K562 (cell line): Measurements from ENCODE around the gene P2RY13. TPM values are rescaled to one million over a fixed set of nuclear protein-coding genes. Genes with fewer than 3 reads are reported as not detected.

ENCODE experiments used
- ATAC-seq: fragments of 200-7000 bp; cut with Tn5 transposase; 3 replicates; pipeline ENCODE4 v1.9.1; 2020; ENCODE audit warnings: moderate library complexity
- BruUV-seq: library from RNA; stranded (reverse); fragments of 400-500 nt; replicated peaks from 2 replicates; lab custom pipeline; 2021; lab: Mats Ljungman, UMichigan
- CTCF ChIA-PET: fragments of 300-600 bp; formaldehyde crosslinking; extraction: SDS; loops from one replicate; lab custom pipeline; 2021; ENCODE audit warnings: low intra/inter-chr PET ratio; lab: Yijun Ruan, JAX
- POLR2A ChIA-PET: fragments of 300-600, 350-650 bp; sonication (Branson Sonifier 250); formaldehyde crosslinking; extraction: SDS; loops from one replicate; lab custom pipeline; 2021; ENCODE audit warnings: antibody characterized with exemption, inconsistent platforms; lab: Yijun Ruan, JAX
- DNase-seq, 4 experiments: peaks; one replicate each; pipeline versions ENCODE4 v3.0.0 to v3.0.0-alpha.2; 2011 to 2018; ENCODE audit warnings: low spot score in 3 of 4, mixed read lengths in 3 of 4; ENCODE audit errors: extremely low read depth in 1 of 4
- FAIRE-seq: peaks from 2 replicates; lab custom pipeline; 2011; peaks lifted over from hg19 to GRCh38; lab: Jason Lieb, UNC
- H2AFZ ChIP-seq: 2 replicates; pipeline ENCODE4 v1.6.0; 2011; ENCODE audit warnings: low read depth, low read length, control low read depth, inconsistent platforms
- H3K27ac ChIP-seq: fragments of 200-600 bp; 3 replicates; pipeline ENCODE4 v1.8.0; 2011; ENCODE audit warnings: low read depth, mild to moderate bottlenecking, control low read depth, inconsistent platforms, low read length, moderate library complexity, mixed read lengths; ENCODE audit errors: extremely low read depth
- H3K27me3 ChIP-seq, 2 experiments: fragments of 300-600 bp in 1 of 2; 2 replicates in 1 of 2; 3 replicates in 1 of 2; pipeline versions ENCODE4 v1.6.0 to v1.8.0; 2011; ENCODE audit warnings: inconsistent platforms in 2 of 2, low read length in 2 of 2, mild to moderate bottlenecking in 1 of 2, mixed read lengths in 1 of 2, moderate library complexity in 1 of 2; ENCODE audit not compliant: control insufficient read depth in 2 of 2, insufficient read depth in 2 of 2
- H3K36me3 ChIP-seq: fragments of 300-600 bp; 3 replicates; pipeline ENCODE4 v1.8.0; 2011; ENCODE audit warnings: mild to moderate bottlenecking, low read length, inconsistent platforms; ENCODE audit not compliant: control insufficient read depth, insufficient read depth
- H3K4me1 ChIP-seq, 2 experiments: fragments of 200-600 bp in 1 of 2; replicated peaks in 1 of 2; 2 replicates in 1 of 2; 3 replicates in 1 of 2; pipeline versions ENCODE4 v1.5.1 to v1.8.0; 2011; ENCODE audit warnings: inconsistent platforms in 2 of 2, low read length in 2 of 2, mild to moderate bottlenecking in 1 of 2, mixed read lengths in 1 of 2, moderate library complexity in 1 of 2; ENCODE audit not compliant: control insufficient read depth in 2 of 2, insufficient read depth in 2 of 2
- H3K4me2 ChIP-seq: 2 replicates; pipeline ENCODE4 v1.6.1; 2011; ENCODE audit warnings: low read length, control low read depth, inconsistent platforms, mixed read lengths; ENCODE audit not compliant: insufficient read depth
- H3K4me3 ChIP-seq: fragments of 200-600 bp; sonication (generic), shearing (Covaris generic); 2 replicates; pipeline ENCODE4 v1.5.1; 2016; ENCODE audit warnings: control low read depth, inconsistent platforms
- H3K79me2 ChIP-seq: fragments of 200-600 bp; 3 replicates; pipeline ENCODE4 v1.8.0; 2011; ENCODE audit warnings: low read length, inconsistent platforms; ENCODE audit not compliant: control insufficient read depth, insufficient read depth
- H3K9ac ChIP-seq, 2 experiments: 2 replicates each; pipeline versions ENCODE4 v1.6.0 to v1.6.1; 2011; ENCODE audit warnings: low read depth in 2 of 2, low read length in 2 of 2, control low read depth in 1 of 2, inconsistent platforms in 1 of 2, mild to moderate bottlenecking in 1 of 2, mixed read lengths in 1 of 2; ENCODE audit not compliant: insufficient read depth in 1 of 2
- H3K9me1 ChIP-seq: one replicate; pipeline ENCODE4 v1.6.0; 2011; ENCODE audit warnings: inconsistent platforms, mild to moderate bottlenecking, low read length, moderate library complexity; ENCODE audit not compliant: control insufficient read depth, insufficient read depth
- H3K9me3 ChIP-seq: replicated peaks from 2 replicates; pipeline ENCODE4 v1.5.1; 2011; ENCODE audit warnings: low read depth, low read length, inconsistent platforms; ENCODE audit not compliant: control insufficient read depth, insufficient read depth
- H4K20me1 ChIP-seq: replicated peaks from 2 replicates; pipeline ENCODE4 v1.6.1; 2011; ENCODE audit warnings: low read length, inconsistent platforms, mixed read lengths; ENCODE audit not compliant: control insufficient read depth, insufficient read depth
- BCOR ChIP-seq: fragments of 450-650 bp; IDR thresholded peaks from 2 replicates; pipeline ENCODE4 v1.6.1; 2016
- CHD4 ChIP-seq: fragments of 200-600 bp; sonication (generic); IDR thresholded peaks from 3 replicates; pipeline ENCODE4 v1.6.1; 2012; ENCODE audit warnings: low read depth, mild to moderate bottlenecking, mixed read lengths, low read length, inconsistent platforms; ENCODE audit not compliant: insufficient read depth, insufficient replicate concordance, poor library complexity, severe bottlenecking
- CSDE1 ChIP-seq, 2 experiments: fragments of 450-650 bp; IDR thresholded peaks; 2 replicates each; pipeline ENCODE4 v1.6.1; 2016; ENCODE audit warnings: mild to moderate bottlenecking in 1 of 2
- ESRRB ChIP-seq: fragments of 250-450 bp; sonication (Bioruptor Pico); IDR thresholded peaks from 2 replicates; pipeline ENCODE4 v1.5.0; 2020; ENCODE audit warnings: mild to moderate bottlenecking, moderate library complexity, borderline replicate concordance
- HNRNPK ChIP-seq: fragments of 200-400 bp; formaldehyde crosslinking; IDR thresholded peaks from one replicate; pipeline ENCODE4 v1.6.1; 2018; ENCODE audit warnings: mild to moderate bottlenecking, low read depth, low read length; ENCODE audit not compliant: poor library complexity, severe bottlenecking
- KLF13 ChIP-seq: fragments of 450-650 bp; IDR thresholded peaks from 2 replicates; pipeline ENCODE4 v1.6.1; 2016; ENCODE audit warnings: missing genetic modification characterization, low read depth, mild to moderate bottlenecking, missing compliant biosample characterization, moderate library complexity, borderline replicate concordance
- MYBL2 ChIP-seq, 2 experiments: fragments of 450-650 bp in 1 of 2; sonication (generic) in 1 of 2; formaldehyde crosslinking in 1 of 2; IDR thresholded peaks; 2 replicates each; pipeline versions ENCODE4 v1.6.1 to v1.8.1; 2017 to 2022; ENCODE audit warnings: borderline replicate concordance in 1 of 2, inconsistent platforms in 1 of 2, low read depth in 1 of 2, mild to moderate bottlenecking in 1 of 2, missing genetic modification reagents in 1 of 2, moderate library complexity in 1 of 2
- RB1 ChIP-seq: fragments of 450-650 bp; IDR thresholded peaks from 2 replicates; pipeline ENCODE4 v1.6.1; 2017; ENCODE audit warnings: low read depth, mild to moderate bottlenecking
- ZBTB8A ChIP-seq: fragments of 450-650 bp; IDR thresholded peaks from 2 replicates; pipeline ENCODE4 v1.6.1; 2018; ENCODE audit warnings: mild to moderate bottlenecking, moderate library complexity; ENCODE audit not compliant: partially characterized antibody
- ZNF184 ChIP-seq: sonication (generic); formaldehyde crosslinking; IDR thresholded peaks from 2 replicates; pipeline ENCODE4 v1.5.0; 2020; ENCODE audit warnings: missing genetic modification reagents
- ZNF384 ChIP-seq: IDR thresholded peaks from 2 replicates; pipeline ENCODE4 v1.6.1; 2012; ENCODE audit warnings: low read depth, low read length, improper control_type of control experiment
- ZNF644 ChIP-seq: fragments of 200-800 bp; sonication (Bioruptor generic); IDR thresholded peaks from 2 replicates; pipeline ENCODE4 v1.6.1; 2016; ENCODE audit warnings: low read depth, missing genetic modification characterization, missing compliant biosample characterization
- WGBS: fragments of 100-300 bp; shearing (Covaris generic); methylation state at CpG from one replicate; pipeline ENCODE4 v1.1.6; 2016; ENCODE audit warnings: low coverage, mixed read lengths; ENCODE audit not compliant: insufficient coverage; ENCODE audit errors: missing lambda C conversion rate; 5-methylcytosine and 5-hydroxymethylcytosine counted together
- in situ Hi-C: fragments of 300-500 bp; cut with MboI; formaldehyde crosslinking; loops from 4 replicates; pipeline ENCODE4 v1.15.0; 2018; ENCODE audit warnings: inconsistent platforms, mixed read lengths
- intact Hi-C: fragments of 100-400 bp; cut with micrococcal nuclease; formaldehyde crosslinking; loops from 2 replicates; pipeline ENCODE4 v1.14.2; 2022
- polyA plus RNA-seq, 8 experiments: library from polyadenylated mRNA; depleted of rRNA in 4 of 8; stranded (reverse) in 5 of 8; unstranded in 3 of 8; fragments of >200 nt; fragmentation: Nextera tagmentation in 2 of 8; fragmentation: Illumina TruSeq in 1 of 8; extraction: Ambion mirVana in 2 of 8; extraction: Trizol in 1 of 8; gene quantifications; 2 replicates each; pipeline versions ENCODE4 v1.2.1 to v1.2.3, GENCODE V29; 2011 to 2014; ENCODE audit warnings: inconsistent platforms in 1 of 8, missing spikeins in 1 of 8
- total RNA-seq, 7 experiments: library from RNA; depleted of rRNA in 6 of 7; stranded (reverse); fragments of >200 nt in 6 of 7; fragmentation: Illumina TruSeq in 2 of 7; extraction: Trizol in 2 of 7; gene quantifications; 2 replicates each; pipeline versions ENCODE4 v1.2.1 to v1.2.3, GENCODE V29; 2011 to 2021; ENCODE audit warnings: low replicate concordance in 1 of 7
- TF ChIP-seq, protein P1 (sequence below): fragments of 450-650 bp; conservative IDR thresholded peaks from 2 replicates; pipeline ENCODE4 v1.6.1; 2016; ENCODE audit warnings: missing genetic modification characterization, low read depth, mild to moderate bottlenecking, control low read depth, missing compliant biosample characterization
- TF ChIP-seq, protein P2 (sequence below): sonication (generic); formaldehyde crosslinking; IDR thresholded peaks from 2 replicates; pipeline ENCODE4 v1.8.0; 2022; ENCODE audit warnings: mild to moderate bottlenecking, missing genetic modification reagents, borderline replicate concordance
- TF ChIP-seq, protein P3 (sequence below): fragments of 250-450 bp; sonication (Bioruptor Pico); IDR thresholded peaks from 2 replicates; pipeline ENCODE4 v1.4.0; 2020; ENCODE audit warnings: mild to moderate bottlenecking, moderate library complexity
- TF ChIP-seq, protein P4 (sequence below): IDR thresholded peaks from 3 replicates; pipeline ENCODE4 v1.6.1; 2011; ENCODE audit warnings: borderline replicate concordance, mild to moderate bottlenecking; ENCODE audit not compliant: insufficient read length, insufficient read depth

Gene P2RY13
- total and polyA plus RNA-seq, 9 of the 15 experiments (the other 6 are each of a cell fraction or from before 2014, with no cell fraction given), result not detected

DNA sequence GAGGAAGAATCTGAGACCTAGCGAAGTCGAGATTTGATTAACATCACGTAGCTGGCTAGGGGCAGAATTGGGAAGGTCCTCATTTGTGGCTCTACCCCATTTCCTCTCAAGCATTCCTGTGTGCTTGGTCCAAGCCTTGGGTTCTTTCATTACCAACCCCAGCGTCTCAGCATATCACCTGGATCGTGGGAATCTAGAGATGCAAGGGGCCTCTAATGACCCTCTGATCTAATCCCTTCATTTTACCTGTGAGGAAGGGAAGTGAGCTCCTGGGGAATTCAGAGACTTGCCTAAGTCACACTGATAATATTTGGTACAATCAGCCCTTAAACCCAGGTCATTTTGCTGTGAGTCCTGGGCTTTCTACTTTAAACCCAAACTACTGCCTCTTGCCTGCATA, 14.8 kb downstream of the P2RY13 start:
- H3K9ac ChIP-seq, result no peak overlapping the region
- BruUV-seq, result no TSS peak
- no peaks in the 10 kb centered on the region for H3K9me3 ChIP-seq
- no peak overlapping the region for H3K27ac ChIP-seq
- no peaks in the 10 kb centered on the region for H4K20me1 ChIP-seq
- no peaks in the 10 kb centered on the region for H3K9me1 ChIP-seq
- H3K79me2 ChIP-seq, result no peaks in the 10 kb centered on the region
- ChIA-PET POLR2A (interaction anchor here (0.7 to 0.8 kb wide), 2 partner anchors 9 to 980 kb away, joined by 3 read pairs; no protein-coding TSS in a partner anchor), CTCF (no interaction called here)
- no peak for ATAC-seq
- H3K27me3 ChIP-seq, result peaks cover 4 to 12% of the 10 kb centered on the region in 2 experiments; a peak in 3 of 5 replicates
- under 1% methylated on average over 5 of the region's 5 CpGs for WGBS
- no peak for DNase-seq
- H2AFZ ChIP-seq, result no peak overlapping the region
- no peaks in the 10 kb centered on the region for H3K36me3 ChIP-seq
- in situ Hi-C loops (no loop called here), intact Hi-C loops (no loop called here)
- H3K4me3 ChIP-seq, result no peak overlapping the region
- no peak overlapping the region for H3K4me2 ChIP-seq
- H3K4me1 ChIP-seq, result no peaks in the 10 kb centered on the region
- no peak for FAIRE-seq
- TF ChIP-seq MYBL2 (IDR thresholded peaks at IDR 0.05; ENCODE audit: low read depth), result no peak
- TF ChIP-seq MYBL2 (CRISPR knock-in tag; IDR thresholded peaks at IDR 0.05; ENCODE audit: borderline replicate concordance), result no peak
- TF ChIP-seq ZNF644, result no peak
- TF ChIP-seq, protein P1, sequence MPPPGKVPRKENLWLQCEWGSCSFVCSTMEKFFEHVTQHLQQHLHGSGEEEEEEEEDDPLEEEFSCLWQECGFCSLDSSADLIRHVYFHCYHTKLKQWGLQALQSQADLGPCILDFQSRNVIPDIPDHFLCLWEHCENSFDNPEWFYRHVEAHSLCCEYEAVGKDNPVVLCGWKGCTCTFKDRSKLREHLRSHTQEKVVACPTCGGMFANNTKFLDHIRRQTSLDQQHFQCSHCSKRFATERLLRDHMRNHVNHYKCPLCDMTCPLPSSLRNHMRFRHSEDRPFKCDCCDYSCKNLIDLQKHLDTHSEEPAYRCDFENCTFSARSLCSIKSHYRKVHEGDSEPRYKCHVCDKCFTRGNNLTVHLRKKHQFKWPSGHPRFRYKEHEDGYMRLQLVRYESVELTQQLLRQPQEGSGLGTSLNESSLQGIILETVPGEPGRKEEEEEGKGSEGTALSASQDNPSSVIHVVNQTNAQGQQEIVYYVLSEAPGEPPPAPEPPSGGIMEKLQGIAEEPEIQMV (tag), result no peak
- TF ChIP-seq ESRRB (CRISPR knock-in tag), result no peak
- no peak for TF ChIP-seq ZBTB8A
- TF ChIP-seq ZNF184 (CRISPR knock-in tag), result no peak
- TF ChIP-seq, protein P2, sequence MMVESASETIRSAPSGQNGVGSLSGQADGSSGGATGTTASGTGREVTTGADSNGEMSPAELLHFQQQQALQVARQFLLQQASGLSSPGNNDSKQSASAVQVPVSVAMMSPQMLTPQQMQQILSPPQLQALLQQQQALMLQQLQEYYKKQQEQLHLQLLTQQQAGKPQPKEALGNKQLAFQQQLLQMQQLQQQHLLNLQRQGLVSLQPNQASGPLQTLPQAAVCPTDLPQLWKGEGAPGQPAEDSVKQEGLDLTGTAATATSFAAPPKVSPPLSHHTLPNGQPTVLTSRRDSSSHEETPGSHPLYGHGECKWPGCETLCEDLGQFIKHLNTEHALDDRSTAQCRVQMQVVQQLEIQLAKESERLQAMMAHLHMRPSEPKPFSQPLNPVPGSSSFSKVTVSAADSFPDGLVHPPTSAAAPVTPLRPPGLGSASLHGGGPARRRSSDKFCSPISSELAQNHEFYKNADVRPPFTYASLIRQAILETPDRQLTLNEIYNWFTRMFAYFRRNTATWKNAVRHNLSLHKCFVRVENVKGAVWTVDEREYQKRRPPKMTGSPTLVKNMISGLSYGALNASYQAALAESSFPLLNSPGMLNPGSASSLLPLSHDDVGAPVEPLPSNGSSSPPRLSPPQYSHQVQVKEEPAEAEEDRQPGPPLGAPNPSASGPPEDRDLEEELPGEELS (CRISPR knock-in tag), result no peak
- no peak for TF ChIP-seq BCOR
- TF ChIP-seq CHD4, result no peak
- no peak for TF ChIP-seq RB1
- no peak for TF ChIP-seq CSDE1 (IDR thresholded peaks at IDR 0.05)
- TF ChIP-seq, protein P3, sequence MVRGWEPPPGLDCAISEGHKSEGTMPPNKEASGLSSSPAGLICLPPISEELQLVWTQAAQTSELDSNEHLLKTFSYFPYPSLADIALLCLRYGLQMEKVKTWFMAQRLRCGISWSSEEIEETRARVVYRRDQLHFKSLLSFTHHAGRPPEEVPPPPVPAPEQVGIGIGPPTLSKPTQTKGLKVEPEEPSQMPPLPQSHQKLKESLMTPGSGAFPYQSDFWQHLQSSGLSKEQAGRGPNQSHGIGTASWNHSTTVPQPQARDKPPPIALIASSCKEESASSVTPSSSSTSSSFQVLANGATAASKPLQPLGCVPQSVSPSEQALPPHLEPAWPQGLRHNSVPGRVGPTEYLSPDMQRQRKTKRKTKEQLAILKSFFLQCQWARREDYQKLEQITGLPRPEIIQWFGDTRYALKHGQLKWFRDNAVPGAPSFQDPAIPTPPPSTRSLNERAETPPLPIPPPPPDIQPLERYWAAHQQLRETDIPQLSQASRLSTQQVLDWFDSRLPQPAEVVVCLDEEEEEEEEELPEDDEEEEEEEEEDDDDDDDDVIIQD, result no peak
- TF ChIP-seq KLF13 (tag), result no peak
- no peak for TF ChIP-seq HNRNPK
- TF ChIP-seq, protein P4, sequence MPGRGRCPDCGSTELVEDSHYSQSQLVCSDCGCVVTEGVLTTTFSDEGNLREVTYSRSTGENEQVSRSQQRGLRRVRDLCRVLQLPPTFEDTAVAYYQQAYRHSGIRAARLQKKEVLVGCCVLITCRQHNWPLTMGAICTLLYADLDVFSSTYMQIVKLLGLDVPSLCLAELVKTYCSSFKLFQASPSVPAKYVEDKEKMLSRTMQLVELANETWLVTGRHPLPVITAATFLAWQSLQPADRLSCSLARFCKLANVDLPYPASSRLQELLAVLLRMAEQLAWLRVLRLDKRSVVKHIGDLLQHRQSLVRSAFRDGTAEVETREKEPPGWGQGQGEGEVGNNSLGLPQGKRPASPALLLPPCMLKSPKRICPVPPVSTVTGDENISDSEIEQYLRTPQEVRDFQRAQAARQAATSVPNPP, result no peak
- no peak for TF ChIP-seq ZNF384
